Measurements from ENCODE around the gene ADI1.

The ADI1 gene

DNA sequence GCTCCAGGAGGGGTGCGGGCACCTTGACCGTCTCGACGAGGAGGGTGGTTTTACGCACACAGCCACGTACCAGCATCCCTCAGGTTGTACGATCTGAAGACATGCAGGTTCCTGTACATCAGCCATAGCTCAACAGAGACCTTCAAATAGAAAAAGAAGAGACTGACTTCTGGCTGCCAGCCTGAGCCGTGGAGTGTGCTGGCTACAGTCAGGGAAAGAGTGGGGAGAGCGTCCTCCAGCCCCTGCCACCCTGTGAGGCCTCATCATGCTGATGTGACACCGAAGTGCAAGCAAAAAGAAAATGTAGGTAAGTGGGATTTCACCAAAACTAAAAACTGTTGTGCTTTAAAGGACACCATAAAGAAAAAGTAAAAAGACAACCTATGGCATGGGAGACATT, 47.0 kb downstream of the ADI1 start:
- TF ChIP-seq, protein P1, sequence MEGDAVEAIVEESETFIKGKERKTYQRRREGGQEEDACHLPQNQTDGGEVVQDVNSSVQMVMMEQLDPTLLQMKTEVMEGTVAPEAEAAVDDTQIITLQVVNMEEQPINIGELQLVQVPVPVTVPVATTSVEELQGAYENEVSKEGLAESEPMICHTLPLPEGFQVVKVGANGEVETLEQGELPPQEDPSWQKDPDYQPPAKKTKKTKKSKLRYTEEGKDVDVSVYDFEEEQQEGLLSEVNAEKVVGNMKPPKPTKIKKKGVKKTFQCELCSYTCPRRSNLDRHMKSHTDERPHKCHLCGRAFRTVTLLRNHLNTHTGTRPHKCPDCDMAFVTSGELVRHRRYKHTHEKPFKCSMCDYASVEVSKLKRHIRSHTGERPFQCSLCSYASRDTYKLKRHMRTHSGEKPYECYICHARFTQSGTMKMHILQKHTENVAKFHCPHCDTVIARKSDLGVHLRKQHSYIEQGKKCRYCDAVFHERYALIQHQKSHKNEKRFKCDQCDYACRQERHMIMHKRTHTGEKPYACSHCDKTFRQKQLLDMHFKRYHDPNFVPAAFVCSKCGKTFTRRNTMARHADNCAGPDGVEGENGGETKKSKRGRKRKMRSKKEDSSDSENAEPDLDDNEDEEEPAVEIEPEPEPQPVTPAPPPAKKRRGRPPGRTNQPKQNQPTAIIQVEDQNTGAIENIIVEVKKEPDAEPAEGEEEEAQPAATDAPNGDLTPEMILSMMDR (IDR thresholded peaks at IDR 0.05; ENCODE audit: control extremely low read depth, extremely low read depth, low read depth, missing control alignments): no peak
- no peak for DNase-seq (ENCODE audit: extremely low spot score)
- POLR2A ChIA-PET: no interaction called here
- CTCF ChIA-PET: interaction anchor here (1.5 to 3.7 kb wide), 3 partner anchors 10 to 49 kb away, joined by 4 to 50 read pairs (median 9); no protein-coding TSS in a partner anchor

DNA sequence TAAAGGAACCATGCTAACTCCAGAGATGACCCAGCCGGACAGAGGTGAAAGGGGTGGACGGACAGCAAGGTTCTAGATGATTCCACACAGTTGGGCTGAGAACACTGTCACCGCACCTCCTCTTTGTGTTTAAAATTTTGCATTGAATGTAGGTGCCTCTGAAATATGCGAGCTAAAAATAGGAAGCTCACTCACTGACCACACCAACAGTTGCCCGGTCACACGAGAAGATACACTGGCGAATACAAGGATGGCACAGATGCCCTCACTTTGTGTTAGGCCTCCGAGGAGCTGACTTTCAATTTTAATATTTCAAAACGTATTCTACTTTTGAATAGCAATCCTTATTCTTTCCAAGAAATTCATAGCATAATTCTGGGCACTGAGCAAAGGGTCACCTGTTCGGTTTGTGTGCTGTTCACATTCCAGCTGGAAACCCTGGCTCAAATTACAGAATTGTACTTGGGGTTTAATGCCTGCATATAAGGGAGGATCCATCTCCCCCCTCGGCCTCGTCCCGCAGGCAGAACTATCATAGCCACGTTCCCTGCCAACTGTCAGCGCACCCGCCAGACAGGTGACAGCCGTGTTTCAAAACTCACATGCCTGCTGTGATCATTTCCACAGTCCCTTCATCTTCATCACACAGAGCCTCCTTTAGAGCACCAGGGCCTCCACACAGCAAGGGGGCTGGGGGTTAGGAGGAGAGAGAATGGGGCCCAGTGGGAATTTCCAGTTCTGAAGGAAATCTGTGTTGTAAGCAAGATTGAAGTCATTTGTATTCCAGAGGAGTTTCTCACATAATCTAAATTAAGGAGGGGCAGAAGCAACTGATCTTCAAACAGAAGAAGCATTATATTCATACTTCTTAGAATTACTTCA, 48.2 kb downstream of the ADI1 start:
- TF ChIP-seq, protein P1 (IDR thresholded peaks at IDR 0.05; ENCODE audit: control extremely low read depth, extremely low read depth, low read depth, missing control alignments): no peak
- CTCF ChIA-PET: interaction anchor here (1.2 to 1.5 kb wide), 4 partner anchors 9 to 47 kb away, joined by 3 to 7 read pairs (median 5); no protein-coding TSS in a partner anchor
- DNase-seq (ENCODE audit: extremely low spot score): no peak
- POLR2A ChIA-PET: no interaction called here

DNA sequence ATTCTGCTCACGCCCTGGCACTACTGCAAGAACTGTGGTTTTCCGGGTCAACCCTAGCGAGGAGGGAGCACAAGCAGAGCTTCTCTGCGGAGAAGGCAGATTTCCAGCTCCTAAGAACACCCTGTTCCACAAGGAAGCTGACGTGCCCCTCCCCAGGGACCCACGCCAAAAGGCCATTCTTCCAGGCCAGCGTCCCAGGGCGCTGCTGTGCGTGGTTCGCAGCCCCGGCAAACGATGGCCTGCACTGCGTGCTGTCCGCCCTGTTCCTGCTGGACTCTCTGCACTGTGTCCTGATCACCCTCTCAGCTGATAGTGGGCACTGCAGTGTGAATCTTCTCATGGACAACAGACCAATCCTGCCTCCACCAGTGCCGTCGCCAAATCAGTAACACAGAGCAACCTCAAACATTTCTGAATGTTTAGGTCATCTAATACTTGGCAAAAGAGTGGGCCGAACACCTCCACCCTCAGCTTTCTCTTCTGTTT, 49.1 kb downstream of the ADI1 start:
- ChIA-PET CTCF (interaction anchor here (1.2 to 1.5 kb wide), 4 partner anchors 8 to 46 kb away, joined by 3 to 7 read pairs (median 5); no protein-coding TSS in a partner anchor), POLR2A (no interaction called here)
- TF ChIP-seq, protein P1 (IDR thresholded peaks at IDR 0.05; ENCODE audit: control extremely low read depth, extremely low read depth, low read depth, missing control alignments): no peak
- no peak for DNase-seq (ENCODE audit: extremely low spot score)

- TF ChIP-seq, protein P1 (IDR thresholded peaks at IDR 0.05; ENCODE audit: control extremely low read depth, extremely low read depth, low read depth, missing control alignments): no peak
- ChIA-PET CTCF (interaction anchor here (0.8 to 1.5 kb wide), 2 partner anchors 45 to 49 kb away, joined by 3 to 7 read pairs; no protein-coding TSS in a partner anchor), POLR2A (no interaction called here)
- DNase-seq (ENCODE audit: extremely low spot score): no peak
Observed at GRCh38 chr2:3469486-3469885, 49.8 kb downstream of the ADI1 start.

GRCh38 chr2:3468296-3468988, 50.9 kb downstream of the ADI1 start:
- CTCF ChIA-PET: interaction anchor here (0.8 to 11.1 kb wide), 2 partner anchors 41 to 48 kb away, joined by 3 to 103 read pairs; no protein-coding TSS in a partner anchor

GRCh38 chr2:3467654-3468053, 51.7 kb downstream of the ADI1 start:
- no peak for DNase-seq (ENCODE audit: extremely low spot score)
- ChIA-PET POLR2A (no interaction called here), CTCF (interaction anchor here (11.1 kb wide), 1 partner anchor 41 kb away, joined by 103 read pairs; no protein-coding TSS in a partner anchor)
- TF ChIP-seq, protein P1 (IDR thresholded peaks at IDR 0.05; ENCODE audit: control extremely low read depth, extremely low read depth, low read depth, missing control alignments): no peak

More at GRCh38 chr2:3468296-3468988, 50.9 kb downstream of the ADI1 start:
- POLR2A ChIA-PET: no interaction called here
- TF ChIP-seq, protein P1 (IDR thresholded peaks at IDR 0.05; ENCODE audit: control extremely low read depth, extremely low read depth, low read depth, missing control alignments): no peak
- DNase-seq (ENCODE audit: extremely low spot score): no peak
